HUDEP-2 (cell line): ENCODE data around the gene EYA4.

Experiments
- DNase-seq, 76 experiments: peaks; one replicate each; lab custom pipeline; 2025; ENCODE audit not compliant: unreplicated experiment in 76 of 76; lab: John Stamatoyannopoulos, UW

Gene EYA4

GRCh38 chr6:133502441-133503335 lies 261.5 kb downstream of the EYA4 start:
- no peak for DNase-seq

GRCh38 chr6:133503336-133503729 lies 262.2 kb downstream of the EYA4 start:
- DNase-seq, result no peak

GRCh38 chr6:133504158-133504557 lies 263.0 kb downstream of the EYA4 start:
- no peak for DNase-seq

- no peak for DNase-seq
Measured at GRCh38 chr6:133504761-133505160, 263.6 kb downstream of the EYA4 start.

- no peak for DNase-seq
Measured at GRCh38 chr6:133505681-133506080, 264.5 kb downstream of the EYA4 start.

- DNase-seq, result peak in 36 of 76 experiments; percentile 1 to 55 (median 23)
Measured at GRCh38 chr6:133512410-133513016, 271.4 kb downstream of the EYA4 start.

GRCh38 chr6:133523816-133524215 lies 282.7 kb downstream of the EYA4 start:
- DNase-seq, result no peak

- DNase-seq, result no peak
Measured at GRCh38 chr6:133526436-133526835, 285.3 kb downstream of the EYA4 start.

- DNase-seq, result no peak
Measured at GRCh38 chr6:133528566-133528965, 287.4 kb downstream of the EYA4 start.

GRCh38 chr6:133532908-133533307 lies 291.8 kb downstream of the EYA4 start:
- DNase-seq, result no peak

- DNase-seq, result no peak
Measured at GRCh38 chr6:133539502-133540259, 298.5 kb downstream of the EYA4 start.

GRCh38 chr6:133540361-133540760 lies 299.2 kb downstream of the EYA4 start:
- DNase-seq, result no peak

GRCh38 chr6:133541040-133541439 lies 299.9 kb downstream of the EYA4 start:
- no peak for DNase-seq

GRCh38 chr6:133542056-133542821 lies 301.1 kb downstream of the EYA4 start:
- DNase-seq, result no peak

- no peak for DNase-seq
Measured at GRCh38 chr6:133544419-133544818, 303.3 kb downstream of the EYA4 start.

GRCh38 chr6:133546098-133546497 lies 304.9 kb downstream of the EYA4 start:
- DNase-seq, result no peak

GRCh38 chr6:133547136-133547535 lies 306.0 kb downstream of the EYA4 start:
- no peak for DNase-seq

GRCh38 chr6:133548423-133549159 lies 307.4 kb downstream of the EYA4 start:
- DNase-seq, result no peak

- DNase-seq, result no peak
Measured at GRCh38 chr6:133549371-133549801, 308.2 kb downstream of the EYA4 start.

- DNase-seq, result no peak
Measured at GRCh38 chr6:133550026-133550425, 308.9 kb downstream of the EYA4 start.
